CD4-positive, alpha-beta T cell treated with Interleukin-4 for 1 hour (primary cell): ENCODE data around the gene CAB39L.

Experiments used
- DNase-seq, 2 donors: peaks; one replicate each; pipeline ENCODE4 v3.0.0-alpha.2; 2020 to 2022

The CAB39L gene

GRCh38 chr13:49443704-49444523 is at the start of gene CAB39L, which contains the start of gene SETDB2:
Gene CAB39L, minus strand, starts transcription at chr13:49444064. Its CDS starts 61,154 bp downstream, at chr13:49382910.
Gene SETDB2, plus strand, starts transcription at chr13:49444274. Its CDS starts 7,620 bp downstream, at chr13:49451894.
- DNase-seq = peak; percentile 100

- DNase-seq = no peak
Measured at GRCh38 chr13:49488563-49488962, 44.7 kb upstream of the CAB39L start.

- DNase-seq = no peak
Measured at GRCh38 chr13:49481788-49482187, 37.9 kb upstream of the CAB39L start.

GRCh38 chr13:49476529-49476928 is 32.7 kb upstream of the CAB39L start:
- no peak for DNase-seq

- no peak for DNase-seq
Measured at GRCh38 chr13:49472186-49472585, 28.3 kb upstream of the CAB39L start.

GRCh38 chr13:49466292-49466838 is 22.5 kb upstream of the CAB39L start:
- DNase-seq = no peak

- no peak for DNase-seq
Measured at GRCh38 chr13:49464621-49465325, 20.9 kb upstream of the CAB39L start.

- DNase-seq = no peak
Measured at GRCh38 chr13:49464085-49464484, 20.2 kb upstream of the CAB39L start.

GRCh38 chr13:49459580-49459979 is 15.7 kb upstream of the CAB39L start:
- no peak for DNase-seq

- no peak for DNase-seq
Measured at GRCh38 chr13:49457221-49457620, 13.4 kb upstream of the CAB39L start.

GRCh38 chr13:49456156-49456555 is 12.3 kb upstream of the CAB39L start:
- no peak for DNase-seq

- DNase-seq = peak in 1 of 2 donors; percentile 10
Measured at GRCh38 chr13:49455007-49455398, 11.1 kb upstream of the CAB39L start.

GRCh38 chr13:49454388-49455006 is 10.6 kb upstream of the CAB39L start:
- peak in 1 of 2 donors; percentile 48 for DNase-seq

- DNase-seq = no peak
Measured at GRCh38 chr13:49453465-49453864, 9.6 kb upstream of the CAB39L start.

GRCh38 chr13:49452725-49453457 is 9.0 kb upstream of the CAB39L start:
- DNase-seq = no peak

- no peak for DNase-seq
Measured at GRCh38 chr13:49450105-49450819, 6.4 kb upstream of the CAB39L start.

GRCh38 chr13:49448753-49449152 is 4.9 kb upstream of the CAB39L start:
- no peak for DNase-seq

- DNase-seq = no peak
Measured at GRCh38 chr13:49446473-49446872, 2.6 kb upstream of the CAB39L start.

- peak; percentile 65 to 72 for DNase-seq
Measured at GRCh38 chr13:49444524-49445395, 896 bp upstream of the CAB39L start.

- DNase-seq = no peak
Measured at GRCh38 chr13:49443357-49443703, 534 bp downstream of the CAB39L start.

- no peak for DNase-seq
Measured at GRCh38 chr13:49441846-49442245, 2.0 kb downstream of the CAB39L start.
